ENCODE measurements around the gene NPFFR2.

DNA sequence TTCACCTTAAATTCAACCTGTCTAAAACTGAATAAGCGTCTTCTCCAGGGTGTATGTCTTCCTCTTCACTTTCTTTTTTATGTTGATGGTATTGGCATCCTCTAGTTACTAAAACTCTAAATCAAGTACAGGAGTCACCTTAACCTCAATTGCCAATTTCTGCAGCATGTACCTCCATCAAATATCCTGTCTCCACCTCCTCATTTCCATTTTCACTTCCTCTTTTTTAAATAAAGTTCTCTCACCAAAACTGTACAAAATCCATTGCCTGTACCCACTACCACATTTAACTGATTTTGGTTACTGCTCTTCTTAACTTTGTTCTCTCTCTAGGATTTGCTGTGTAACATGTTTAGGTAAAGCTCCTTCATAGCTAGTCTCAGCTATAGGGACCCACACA lies 9.2 kb upstream of the NPFFR2 start:
- TF ChIP-seq YY1 (IDR thresholded peaks at IDR 0.05; ENCODE audit: insufficient read depth, insufficient read length) (no peak), ZNF274 (IDR thresholded peaks at IDR 0.05; ENCODE audit: low read depth, low read length) (no peak)

Data from NT2/D1 (cell line).